H1 (cell line): Measurements from ENCODE around the gene ADTRP. TPM values are rescaled to one million over a fixed set of nuclear protein-coding genes. Genes with fewer than 3 reads are reported as not detected.

Experiments used
- BRCA1 ChIP-seq: IDR thresholded peaks from 2 replicates; pipeline ENCODE4 v1.6.1; 2012; ENCODE audit warnings: low read depth, low read length, improper control_type of control experiment
- CREB1 ChIP-seq: IDR thresholded peaks from 2 replicates; pipeline ENCODE4 v1.6.1; 2012; ENCODE audit warnings: inconsistent platforms
- E2F6 ChIP-seq: IDR thresholded peaks from 2 replicates; pipeline ENCODE4 v1.6.1; 2012; ENCODE audit warnings: inconsistent platforms
- MAFK ChIP-seq: IDR thresholded peaks from 2 replicates; pipeline ENCODE4 v1.6.1; 2012; ENCODE audit warnings: low read depth, mild to moderate bottlenecking, improper control_type of control experiment, low read length
- POLR2A ChIP-seq, 2 experiments: IDR thresholded peaks; 1 replicate in 1 of 2; 2 replicates in 1 of 2; pipeline ENCODE4 v1.6.1; 2011; ENCODE audit warnings: low read depth in 2 of 2, low read length in 2 of 2, mild to moderate bottlenecking in 2 of 2; ENCODE audit errors: control extremely low read depth in 1 of 2
- SIRT6 ChIP-seq: IDR thresholded peaks from one replicate; pipeline ENCODE4 v1.7.1; 2012; ENCODE audit warnings: low read length, inconsistent platforms
- SP2 ChIP-seq: IDR thresholded peaks from 2 replicates; pipeline ENCODE4 v1.6.1; 2012; ENCODE audit warnings: mild to moderate bottlenecking, low read length, inconsistent platforms
- ZNF274 ChIP-seq: IDR thresholded peaks from 2 replicates; pipeline ENCODE4 v1.7.0; 2012; ENCODE audit warnings: low read length, borderline replicate concordance; ENCODE audit errors: extremely low read depth
- polyA plus RNA-seq, 7 experiments: library from polyadenylated mRNA; depleted of rRNA in 3 of 7; stranded (reverse) in 5 of 7; unstranded in 2 of 7; fragments of >200 nt in 5 of 7; fragments of 200-250 nt in 2 of 7; gene quantifications; 1 replicate in 5 of 7; 2 replicates in 1 of 7; 4 replicates in 1 of 7; pipeline versions ENCODE4 v1.2.1 to v1.2.3, GENCODE V29; 2011 to 2013; ENCODE audit warnings: missing spikeins in 2 of 7, mixed read lengths in 2 of 7
- total RNA-seq: library from RNA; stranded (reverse); fragmentation: NEBNext Ultra II Directional; extraction: Animal tissue kit (Norgen Biotek cat#: 25700); gene quantifications from 2 replicates; pipeline ENCODE4 v1.2.1, GENCODE V29; 2021
- TF ChIP-seq, protein P1 (sequence below): IDR thresholded peaks from 2 replicates; pipeline ENCODE4 v1.6.1; 2011; ENCODE audit warnings: low read depth, mild to moderate bottlenecking, low read length; ENCODE audit not compliant: insufficient read depth
- TF ChIP-seq, protein P2 (sequence below): IDR thresholded peaks from 2 replicates; pipeline ENCODE4 v1.6.1; 2012; ENCODE audit warnings: inconsistent platforms

The ADTRP gene
- total and polyA plus RNA-seq, 2 of the 8 experiments (the other 6 are each of a cell fraction or from before 2014, with no cell fraction given) = 0.08 to 0.45 TPM

GRCh38 chr6:11778648-11779328 lies at the start of gene ADTRP (continued):
- no peak for TF ChIP-seq SIRT6
- no peak for TF ChIP-seq ZNF274
- no peak for TF ChIP-seq MAFK
- TF ChIP-seq, protein P1, sequence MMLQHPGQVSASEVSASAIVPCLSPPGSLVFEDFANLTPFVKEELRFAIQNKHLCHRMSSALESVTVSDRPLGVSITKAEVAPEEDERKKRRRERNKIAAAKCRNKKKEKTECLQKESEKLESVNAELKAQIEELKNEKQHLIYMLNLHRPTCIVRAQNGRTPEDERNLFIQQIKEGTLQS = no peak
- no peak for TF ChIP-seq E2F6
- TF ChIP-seq, protein P2, sequence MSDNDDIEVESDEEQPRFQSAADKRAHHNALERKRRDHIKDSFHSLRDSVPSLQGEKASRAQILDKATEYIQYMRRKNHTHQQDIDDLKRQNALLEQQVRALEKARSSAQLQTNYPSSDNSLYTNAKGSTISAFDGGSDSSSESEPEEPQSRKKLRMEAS = no peak
- no peak for TF ChIP-seq BRCA1
- no peak for TF ChIP-seq SP2
- no peak for TF ChIP-seq CREB1
- TF ChIP-seq POLR2A (IDR thresholded peaks at IDR 0.05; ENCODE audit: control extremely low read depth in 1 of 2, low read depth in 2 of 2, low read length in 2 of 2) = no peak
